ENCODE data around the gene GABBR2.

The GABBR2 gene

DNA sequence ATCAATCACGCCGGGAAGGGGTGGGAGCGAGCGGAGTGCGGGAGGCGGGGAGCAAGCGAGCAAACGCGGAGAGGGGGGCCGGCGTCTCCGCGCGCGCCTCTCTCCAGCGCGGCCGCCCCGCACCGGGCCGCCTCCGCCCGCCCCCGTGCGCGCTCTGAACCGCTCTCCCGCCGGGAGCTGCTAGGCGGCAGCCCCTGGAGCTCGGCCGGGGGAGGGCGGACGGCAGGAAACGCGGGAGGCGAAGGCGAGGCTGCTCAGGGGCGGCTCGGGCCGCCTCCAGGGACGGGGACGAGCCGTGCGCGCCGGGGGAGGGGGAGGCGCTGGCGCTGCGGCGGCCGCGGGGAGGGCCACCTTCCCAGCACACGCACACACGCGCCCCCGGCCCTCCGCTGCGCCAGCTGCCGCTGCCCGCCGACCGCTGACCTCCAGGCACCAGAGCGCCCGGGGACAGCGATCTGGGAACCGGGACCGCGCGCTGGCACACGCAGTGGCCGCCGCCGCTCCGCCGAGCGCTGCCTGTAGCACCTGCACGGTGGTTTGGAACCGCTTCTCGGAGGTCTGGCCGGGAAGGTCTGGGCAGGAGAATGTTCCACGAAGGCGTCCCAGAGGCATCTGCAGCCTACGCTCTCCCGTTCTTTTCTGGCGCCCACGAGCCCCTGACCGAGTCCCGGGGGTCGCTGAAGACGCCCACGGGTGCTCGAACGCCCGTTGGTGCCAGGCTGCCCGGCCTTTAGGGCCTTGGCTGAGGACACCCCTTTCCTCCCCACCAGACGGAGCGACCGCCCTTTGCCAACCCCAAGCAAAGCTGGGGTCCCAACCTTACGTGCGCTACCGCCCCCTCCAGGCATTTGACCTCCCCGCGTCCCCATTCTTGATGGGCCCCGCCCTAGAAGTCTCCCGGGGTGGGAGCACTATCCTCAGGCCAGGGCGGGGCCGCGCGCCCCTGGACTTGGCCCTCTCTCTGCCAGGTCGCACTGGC is at the start of gene GABBR2:
GABBR2 (minus strand) TSS at position 3 of the 979 bp plus-strand sequence. CDS start 198 bp downstream, outside the sequence.
- H3K27ac ChIP-seq (ENCODE audit: low read depth, low read length), result no peak within 1 kb of the TSS
- H3K27me3 ChIP-seq (ENCODE audit: control insufficient read depth, low read length), result 0 out of 2 replicates have a peak, but pooled peaks cover 1% of the 10 kb centered on the region
- no peaks in the 10 kb centered on the region for H3K9me3 ChIP-seq (ENCODE audit: control insufficient read depth, insufficient read depth, low read length)
- no peaks in the 10 kb centered on the region for H3F3A ChIP-seq (ENCODE audit: control insufficient read depth, insufficient read depth)
- no peak within 1 kb of the TSS for H3K4me2 ChIP-seq (ENCODE audit: low read length)
- TF ChIP-seq, protein P1, sequence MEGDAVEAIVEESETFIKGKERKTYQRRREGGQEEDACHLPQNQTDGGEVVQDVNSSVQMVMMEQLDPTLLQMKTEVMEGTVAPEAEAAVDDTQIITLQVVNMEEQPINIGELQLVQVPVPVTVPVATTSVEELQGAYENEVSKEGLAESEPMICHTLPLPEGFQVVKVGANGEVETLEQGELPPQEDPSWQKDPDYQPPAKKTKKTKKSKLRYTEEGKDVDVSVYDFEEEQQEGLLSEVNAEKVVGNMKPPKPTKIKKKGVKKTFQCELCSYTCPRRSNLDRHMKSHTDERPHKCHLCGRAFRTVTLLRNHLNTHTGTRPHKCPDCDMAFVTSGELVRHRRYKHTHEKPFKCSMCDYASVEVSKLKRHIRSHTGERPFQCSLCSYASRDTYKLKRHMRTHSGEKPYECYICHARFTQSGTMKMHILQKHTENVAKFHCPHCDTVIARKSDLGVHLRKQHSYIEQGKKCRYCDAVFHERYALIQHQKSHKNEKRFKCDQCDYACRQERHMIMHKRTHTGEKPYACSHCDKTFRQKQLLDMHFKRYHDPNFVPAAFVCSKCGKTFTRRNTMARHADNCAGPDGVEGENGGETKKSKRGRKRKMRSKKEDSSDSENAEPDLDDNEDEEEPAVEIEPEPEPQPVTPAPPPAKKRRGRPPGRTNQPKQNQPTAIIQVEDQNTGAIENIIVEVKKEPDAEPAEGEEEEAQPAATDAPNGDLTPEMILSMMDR (IDR thresholded peaks at IDR 0.05; ENCODE audit: low read depth, low read length, poor library complexity, severe bottlenecking), result no peak
- no peak for TF ChIP-seq EZH2phosphoT487 (IDR thresholded peaks at IDR 0.05; ENCODE audit: borderline replicate concordance, low read length)
- no peak within 1 kb of the TSS for H3K4me3 ChIP-seq (ENCODE audit: low read length)
- no peaks in the 10 kb centered on the region for H4K20me1 ChIP-seq (ENCODE audit: control insufficient read depth, insufficient read depth, low read depth, low read length)
- H3K9me2 ChIP-seq (replicated peaks; ENCODE audit: control insufficient read depth, low read length), result no peaks in the 10 kb centered on the region
- H3K79me2 ChIP-seq (ENCODE audit: control insufficient read depth, low read length), result no peaks in the 10 kb centered on the region
- no peaks in the 10 kb centered on the region for H3K4me1 ChIP-seq (ENCODE audit: control insufficient read depth, low read length)
- no peaks in the 10 kb centered on the region for H3K36me3 ChIP-seq (ENCODE audit: control insufficient read depth, low read length)

- no peaks in the 10 kb centered on the region for H3K9me2 ChIP-seq (replicated peaks; ENCODE audit: control insufficient read depth, low read length)
Observed at GRCh38 chr9:98755006-98755618, 46.4 kb upstream of the GABBR2 start.

GRCh38 chr9:98751210-98751609 is 42.5 kb upstream of the GABBR2 start:
- Histone ChIP-seq H3K36me3 (ENCODE audit: control insufficient read depth, low read length) (no peaks in the 10 kb centered on the region), H4K20me1 (ENCODE audit: control insufficient read depth, insufficient read depth, low read depth, low read length) (no peaks in the 10 kb centered on the region), H3K9me3 (ENCODE audit: control insufficient read depth, insufficient read depth, low read length) (no peaks in the 10 kb centered on the region), H3K4me1 (ENCODE audit: control insufficient read depth, low read length) (no peaks in the 10 kb centered on the region), H3K79me2 (ENCODE audit: control insufficient read depth, low read length) (no peaks in the 10 kb centered on the region), H3K27me3 (ENCODE audit: control insufficient read depth, low read length) (no peaks in the 10 kb centered on the region), H3K27ac (ENCODE audit: low read depth, low read length) (no peak overlapping the region), H3K9me2 (replicated peaks; ENCODE audit: control insufficient read depth, low read length) (no peaks in the 10 kb centered on the region), H3K4me3 (ENCODE audit: low read length) (no peak overlapping the region), H3K4me2 (ENCODE audit: low read length) (no peak overlapping the region), H3F3A (ENCODE audit: control insufficient read depth, insufficient read depth) (no peaks in the 10 kb centered on the region)
- no peak for TF ChIP-seq EZH2phosphoT487 (IDR thresholded peaks at IDR 0.05; ENCODE audit: borderline replicate concordance, low read length)
- TF ChIP-seq, protein P1 (IDR thresholded peaks at IDR 0.05; ENCODE audit: low read depth, low read length, poor library complexity, severe bottlenecking), result no peak

More at GRCh38 chr9:98755006-98755618, 46.4 kb upstream of the GABBR2 start:
- Histone ChIP-seq H3K27ac (ENCODE audit: low read depth, low read length) (no peak overlapping the region), H3K4me1 (ENCODE audit: control insufficient read depth, low read length) (no peaks in the 10 kb centered on the region), H3K9me3 (ENCODE audit: control insufficient read depth, insufficient read depth, low read length) (no peaks in the 10 kb centered on the region), H3K27me3 (ENCODE audit: control insufficient read depth, low read length) (no peaks in the 10 kb centered on the region), H3K36me3 (ENCODE audit: control insufficient read depth, low read length) (no peaks in the 10 kb centered on the region), H3K4me2 (ENCODE audit: low read length) (no peak overlapping the region), H3K79me2 (ENCODE audit: control insufficient read depth, low read length) (no peaks in the 10 kb centered on the region), H3K4me3 (ENCODE audit: low read length) (no peak overlapping the region), H3F3A (ENCODE audit: control insufficient read depth, insufficient read depth) (no peaks in the 10 kb centered on the region), H4K20me1 (ENCODE audit: control insufficient read depth, insufficient read depth, low read depth, low read length) (no peaks in the 10 kb centered on the region)
- TF ChIP-seq, protein P1 (IDR thresholded peaks at IDR 0.05; ENCODE audit: low read depth, low read length, poor library complexity, severe bottlenecking), result no peak
- TF ChIP-seq EZH2phosphoT487 (IDR thresholded peaks at IDR 0.05; ENCODE audit: borderline replicate concordance, low read length), result no peak
